Testis (tissue), 2 donors: ENCODE measurements around the gene OPHN1.

Experiments
- CTCF ChIP-seq, 3 experiments: fragments of 450-650 bp in 2 of 3; fragments of 200-600 bp in 1 of 3; sonication (generic) in 1 of 3; IDR thresholded peaks; one replicate each; pipeline ENCODE4 v1.5.1; 2016 to 2019; ENCODE audit warnings: antibody characterized with exemption in 3 of 3, mild to moderate bottlenecking in 2 of 3, moderate library complexity in 1 of 3
- POLR2A ChIP-seq: fragments of 450-650 bp; IDR thresholded peaks from one replicate; pipeline ENCODE4 v1.6.1; 2017; ENCODE audit warnings: antibody characterized with exemption, mild to moderate bottlenecking, moderate library complexity

- TF ChIP-seq CTCF (IDR thresholded peaks at IDR 0.05): no peak
- no peak for TF ChIP-seq POLR2A
Observed at GRCh38 chrX:68402094-68402493, 31.2 kb downstream of the OPHN1 start.
